GM12801 (cell line): ENCODE measurements around the gene CD248.

Experiments used
- TF ChIP-seq, protein P1 (sequence below): IDR thresholded peaks from one replicate; pipeline ENCODE4 v1.5.1; 2011; ENCODE audit warnings: control low read depth; ENCODE audit not compliant: insufficient read length; ENCODE audit errors: extremely low read depth

CD248 gene, protein sequence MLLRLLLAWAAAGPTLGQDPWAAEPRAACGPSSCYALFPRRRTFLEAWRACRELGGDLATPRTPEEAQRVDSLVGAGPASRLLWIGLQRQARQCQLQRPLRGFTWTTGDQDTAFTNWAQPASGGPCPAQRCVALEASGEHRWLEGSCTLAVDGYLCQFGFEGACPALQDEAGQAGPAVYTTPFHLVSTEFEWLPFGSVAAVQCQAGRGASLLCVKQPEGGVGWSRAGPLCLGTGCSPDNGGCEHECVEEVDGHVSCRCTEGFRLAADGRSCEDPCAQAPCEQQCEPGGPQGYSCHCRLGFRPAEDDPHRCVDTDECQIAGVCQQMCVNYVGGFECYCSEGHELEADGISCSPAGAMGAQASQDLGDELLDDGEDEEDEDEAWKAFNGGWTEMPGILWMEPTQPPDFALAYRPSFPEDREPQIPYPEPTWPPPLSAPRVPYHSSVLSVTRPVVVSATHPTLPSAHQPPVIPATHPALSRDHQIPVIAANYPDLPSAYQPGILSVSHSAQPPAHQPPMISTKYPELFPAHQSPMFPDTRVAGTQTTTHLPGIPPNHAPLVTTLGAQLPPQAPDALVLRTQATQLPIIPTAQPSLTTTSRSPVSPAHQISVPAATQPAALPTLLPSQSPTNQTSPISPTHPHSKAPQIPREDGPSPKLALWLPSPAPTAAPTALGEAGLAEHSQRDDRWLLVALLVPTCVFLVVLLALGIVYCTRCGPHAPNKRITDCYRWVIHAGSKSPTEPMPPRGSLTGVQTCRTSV

DNA sequence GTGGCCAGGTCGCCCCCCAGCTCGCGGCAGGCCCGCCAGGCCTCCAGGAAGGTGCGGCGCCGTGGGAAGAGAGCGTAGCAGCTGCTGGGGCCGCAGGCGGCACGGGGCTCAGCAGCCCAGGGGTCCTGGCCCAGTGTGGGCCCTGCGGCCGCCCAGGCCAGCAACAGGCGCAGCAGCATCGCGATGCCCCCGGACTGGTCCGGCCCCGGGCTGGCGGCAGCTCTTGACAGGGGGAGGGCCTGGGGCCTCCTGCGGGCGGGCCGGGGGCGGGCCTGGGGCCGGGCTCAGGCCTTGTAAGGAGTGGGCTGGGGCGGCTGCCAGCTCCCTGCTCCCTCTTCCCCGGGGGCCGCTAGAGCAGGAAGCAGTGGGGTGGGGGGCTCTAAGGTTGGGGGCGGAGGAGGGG lies at the start of gene CD248:
CD248 (minus strand) TSS at position 196 of the 403 bp plus-strand sequence; CDS start at position 179, 17 bp downstream.
- TF ChIP-seq, protein P1, sequence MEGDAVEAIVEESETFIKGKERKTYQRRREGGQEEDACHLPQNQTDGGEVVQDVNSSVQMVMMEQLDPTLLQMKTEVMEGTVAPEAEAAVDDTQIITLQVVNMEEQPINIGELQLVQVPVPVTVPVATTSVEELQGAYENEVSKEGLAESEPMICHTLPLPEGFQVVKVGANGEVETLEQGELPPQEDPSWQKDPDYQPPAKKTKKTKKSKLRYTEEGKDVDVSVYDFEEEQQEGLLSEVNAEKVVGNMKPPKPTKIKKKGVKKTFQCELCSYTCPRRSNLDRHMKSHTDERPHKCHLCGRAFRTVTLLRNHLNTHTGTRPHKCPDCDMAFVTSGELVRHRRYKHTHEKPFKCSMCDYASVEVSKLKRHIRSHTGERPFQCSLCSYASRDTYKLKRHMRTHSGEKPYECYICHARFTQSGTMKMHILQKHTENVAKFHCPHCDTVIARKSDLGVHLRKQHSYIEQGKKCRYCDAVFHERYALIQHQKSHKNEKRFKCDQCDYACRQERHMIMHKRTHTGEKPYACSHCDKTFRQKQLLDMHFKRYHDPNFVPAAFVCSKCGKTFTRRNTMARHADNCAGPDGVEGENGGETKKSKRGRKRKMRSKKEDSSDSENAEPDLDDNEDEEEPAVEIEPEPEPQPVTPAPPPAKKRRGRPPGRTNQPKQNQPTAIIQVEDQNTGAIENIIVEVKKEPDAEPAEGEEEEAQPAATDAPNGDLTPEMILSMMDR: no peak

DNA sequence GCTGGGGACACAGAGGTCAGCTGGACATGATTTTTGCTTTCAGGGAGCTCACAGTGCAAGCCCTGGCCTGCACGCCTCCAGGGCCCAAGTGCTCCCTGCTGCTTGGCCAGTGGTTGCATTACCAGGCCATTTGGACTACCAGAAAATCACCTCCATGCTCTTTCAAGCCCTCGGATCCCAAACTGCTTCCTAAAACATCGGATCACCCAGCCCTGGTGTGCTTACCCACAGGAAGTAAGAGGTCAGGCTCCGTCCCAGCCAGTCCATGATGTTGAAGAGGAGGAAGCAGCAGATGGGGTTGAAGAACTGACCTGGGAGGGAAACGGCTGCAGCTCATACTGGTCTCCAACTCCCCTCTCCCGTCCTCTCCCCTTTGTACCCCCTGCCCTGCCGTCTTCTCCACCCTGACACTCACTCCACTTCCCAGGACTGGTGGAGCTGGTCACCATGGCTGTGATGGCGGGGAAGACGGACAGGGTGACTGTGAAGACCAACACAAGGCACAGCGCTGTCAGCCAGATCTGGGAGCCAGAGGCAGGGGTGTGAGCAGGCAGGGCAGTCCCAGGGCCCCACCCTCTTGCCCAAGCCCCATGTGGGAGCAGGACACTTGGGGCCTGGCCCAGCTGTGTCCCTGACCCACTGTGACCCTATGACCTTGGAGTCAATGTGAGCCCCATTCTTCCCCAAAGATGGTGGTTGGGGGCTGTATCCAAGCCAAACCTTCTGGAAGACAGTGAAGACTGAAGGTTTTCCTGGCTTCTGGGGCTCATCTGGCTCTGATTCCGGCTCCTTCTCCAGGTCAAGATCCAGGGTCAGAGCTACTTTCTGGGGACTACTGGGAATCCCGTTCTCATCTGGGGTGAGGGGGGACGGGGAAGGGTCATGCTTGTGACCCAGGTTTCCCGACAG lies 49.1 kb upstream of the CD248 start:
- TF ChIP-seq, protein P1: no peak

DNA sequence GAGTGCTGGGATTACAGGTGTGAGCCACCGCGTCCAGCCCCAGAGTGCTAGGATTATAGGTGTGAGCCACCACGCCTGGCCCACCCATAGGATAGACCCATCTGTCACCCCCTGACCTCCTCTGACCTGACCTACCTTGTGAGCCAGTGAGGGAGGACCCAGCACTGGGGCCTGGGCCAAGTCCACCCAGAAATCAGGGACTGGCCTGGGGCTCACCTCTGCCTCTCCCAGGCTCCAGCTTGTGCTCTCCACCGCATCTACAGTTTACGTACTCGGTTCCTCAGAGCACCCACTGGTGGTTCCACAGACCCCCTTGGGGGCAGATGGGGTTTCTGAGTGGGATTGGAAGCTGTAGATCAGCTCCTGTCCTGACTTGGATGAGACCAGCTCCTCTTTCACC lies 48.3 kb upstream of the CD248 start:
- TF ChIP-seq, protein P1: no peak

DNA sequence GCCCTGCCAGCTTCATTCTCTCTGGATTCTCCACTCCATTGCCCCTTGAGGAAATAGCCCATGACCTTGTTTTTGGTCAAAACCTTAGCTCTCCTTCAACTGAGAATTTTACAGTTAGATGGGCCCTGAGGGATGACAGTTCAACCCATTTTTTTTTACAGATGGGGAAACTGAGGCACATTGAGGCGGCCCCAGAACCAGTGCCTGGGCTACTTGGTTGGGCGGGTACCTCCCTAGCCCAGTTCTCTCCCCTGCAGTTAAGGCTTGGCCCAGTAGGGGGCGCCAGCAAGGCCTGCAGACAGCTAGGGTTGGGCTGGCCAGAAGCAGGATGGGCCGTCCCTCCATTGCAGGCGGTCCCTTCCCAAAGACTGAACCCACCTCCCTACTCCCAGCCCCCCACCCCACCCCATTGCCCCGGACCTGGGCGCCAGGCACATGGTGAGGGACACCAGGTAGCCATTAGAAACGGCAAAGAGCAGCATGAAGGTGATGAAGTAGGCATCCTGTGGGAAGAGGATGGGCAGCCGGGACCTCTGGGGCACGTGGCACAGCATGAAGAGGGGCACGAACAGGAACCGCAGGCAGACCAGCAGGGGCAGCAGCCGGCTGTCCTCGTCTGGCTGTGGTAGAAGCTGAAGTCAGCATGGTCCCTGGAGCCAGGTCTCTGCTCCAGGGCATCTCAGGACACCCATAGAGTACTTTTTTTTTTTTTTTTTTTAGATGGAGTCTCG lies 47.1 kb upstream of the CD248 start:
- TF ChIP-seq, protein P1: no peak

DNA sequence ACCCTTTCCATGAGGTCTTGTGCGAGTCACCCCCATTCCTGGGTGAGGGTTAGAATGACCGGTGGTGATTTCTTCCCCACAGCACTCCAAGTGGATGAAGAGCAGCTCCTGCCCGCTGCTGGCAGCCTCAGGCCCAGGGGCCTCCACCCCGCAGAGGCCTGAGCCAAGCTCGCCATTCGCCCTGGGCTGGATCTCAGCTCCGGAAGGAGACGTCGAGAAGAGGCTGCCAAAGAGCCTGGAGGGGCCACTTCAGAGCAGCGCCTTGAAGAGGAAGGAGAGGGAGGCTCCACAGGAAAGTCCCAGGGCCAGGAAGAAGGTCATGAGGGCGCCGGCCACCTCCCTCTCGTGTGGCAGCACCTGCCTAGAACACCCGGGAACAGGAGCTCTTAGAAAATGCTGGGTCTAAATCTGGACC lies 46.4 kb upstream of the CD248 start:
- TF ChIP-seq, protein P1: no peak

DNA sequence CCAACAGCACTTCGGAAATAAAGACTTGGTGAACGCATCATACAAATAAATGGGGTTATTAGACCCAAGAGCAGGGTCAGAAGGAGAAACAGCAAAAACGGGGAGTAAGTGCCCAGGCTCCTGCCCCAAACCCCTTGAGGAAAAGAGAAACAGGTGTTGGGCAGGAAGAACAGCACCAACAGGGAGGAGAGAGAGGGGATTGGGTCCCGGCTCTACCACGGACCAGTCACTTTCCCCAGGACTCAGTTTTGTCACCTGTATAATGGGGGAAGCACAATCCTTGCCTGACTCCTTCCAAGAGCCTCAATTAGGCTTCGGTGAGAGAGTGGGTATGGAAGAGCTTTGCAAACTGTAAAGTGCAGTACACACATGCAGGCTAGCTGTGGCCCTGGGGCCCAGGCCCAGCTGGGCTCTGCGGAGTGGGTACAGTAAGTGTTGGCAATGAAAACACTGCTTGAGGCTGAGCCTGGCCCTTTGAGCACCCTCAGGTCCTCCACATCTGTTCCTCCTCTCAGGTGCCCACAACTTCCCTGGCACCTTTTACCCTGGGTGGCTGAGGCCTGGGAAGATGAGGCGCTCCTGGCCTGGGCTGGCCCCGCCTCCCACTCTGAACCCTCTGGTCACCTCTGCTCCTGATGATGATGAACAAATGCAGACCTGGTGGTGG lies 45.8 kb upstream of the CD248 start:
- TF ChIP-seq, protein P1: no peak
